ENCODE data around the gene GAGE13.

DNA sequence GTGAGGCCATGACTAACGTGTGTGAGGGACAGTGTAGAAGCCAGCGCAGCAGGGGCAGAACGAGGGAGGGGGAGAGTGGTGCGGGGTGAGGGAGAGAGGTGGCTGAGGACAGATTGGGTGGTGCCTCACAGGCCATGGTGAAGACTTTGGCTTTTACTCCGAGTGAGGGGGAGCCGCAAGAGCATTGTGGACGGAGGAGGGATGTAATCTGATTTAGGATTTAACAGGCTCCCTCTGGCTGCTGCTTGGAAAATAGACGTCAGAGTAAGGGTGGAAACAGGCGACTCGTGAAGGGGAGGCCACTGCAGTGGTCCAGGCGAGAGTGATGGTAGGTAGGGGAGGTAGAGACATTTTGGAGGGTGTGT is 48.8 kb upstream of the GAGE13 start:
- TF ChIP-seq, protein P1, sequence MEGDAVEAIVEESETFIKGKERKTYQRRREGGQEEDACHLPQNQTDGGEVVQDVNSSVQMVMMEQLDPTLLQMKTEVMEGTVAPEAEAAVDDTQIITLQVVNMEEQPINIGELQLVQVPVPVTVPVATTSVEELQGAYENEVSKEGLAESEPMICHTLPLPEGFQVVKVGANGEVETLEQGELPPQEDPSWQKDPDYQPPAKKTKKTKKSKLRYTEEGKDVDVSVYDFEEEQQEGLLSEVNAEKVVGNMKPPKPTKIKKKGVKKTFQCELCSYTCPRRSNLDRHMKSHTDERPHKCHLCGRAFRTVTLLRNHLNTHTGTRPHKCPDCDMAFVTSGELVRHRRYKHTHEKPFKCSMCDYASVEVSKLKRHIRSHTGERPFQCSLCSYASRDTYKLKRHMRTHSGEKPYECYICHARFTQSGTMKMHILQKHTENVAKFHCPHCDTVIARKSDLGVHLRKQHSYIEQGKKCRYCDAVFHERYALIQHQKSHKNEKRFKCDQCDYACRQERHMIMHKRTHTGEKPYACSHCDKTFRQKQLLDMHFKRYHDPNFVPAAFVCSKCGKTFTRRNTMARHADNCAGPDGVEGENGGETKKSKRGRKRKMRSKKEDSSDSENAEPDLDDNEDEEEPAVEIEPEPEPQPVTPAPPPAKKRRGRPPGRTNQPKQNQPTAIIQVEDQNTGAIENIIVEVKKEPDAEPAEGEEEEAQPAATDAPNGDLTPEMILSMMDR (optimal IDR thresholded peaks at IDR 0.05 in 1 of 3, IDR thresholded peaks at IDR 0.05 in 1 of 3, conservative IDR thresholded peaks at IDR 0.05 in 1 of 3; ENCODE audit: extremely low read depth in 1 of 3, insufficient read depth in 2 of 3, low read length in 3 of 3): peak in 1 of 3 experiments; percentile 15
- TF ChIP-seq EZH2 (IDR thresholded peaks at IDR 0.05; ENCODE audit: low read length): no peak
